ENCODE results near the gene ATP8B4.

DNA sequence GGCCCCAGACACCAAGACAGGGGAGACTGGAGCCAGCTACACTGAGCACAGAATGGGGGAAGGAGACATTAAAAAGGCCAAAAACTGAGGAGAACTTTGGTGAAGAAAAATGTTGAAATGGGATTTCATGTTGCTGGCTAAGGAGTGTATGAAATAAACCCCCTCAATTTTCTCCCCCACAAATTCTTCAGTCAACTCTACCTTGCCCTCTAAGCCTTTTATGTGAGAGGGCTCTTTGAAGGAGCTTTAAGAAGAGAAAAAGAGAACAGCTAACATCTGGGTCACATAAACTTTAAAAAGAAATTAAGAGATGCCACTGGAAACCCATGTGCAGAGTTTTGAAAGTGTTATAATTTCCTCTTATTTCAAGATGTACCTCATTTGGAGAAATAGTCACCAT lies 88.6 kb downstream of the ATP8B4 start:
- TF ChIP-seq LEF1 (IDR thresholded peaks at IDR 0.05; ENCODE audit: borderline replicate concordance) (no peak), CTBP1 (IDR thresholded peaks at IDR 0.05; ENCODE audit: borderline replicate concordance) (no peak), BHLHE40 (IDR thresholded peaks at IDR 0.05; ENCODE audit: borderline replicate concordance) (no peak), SP1 (IDR thresholded peaks at IDR 0.05) (no peak), FOXM1 (IDR thresholded peaks at IDR 0.05; ENCODE audit: borderline replicate concordance) (no peak), ARNT (IDR thresholded peaks at IDR 0.05) (no peak)

All from HEK293T (cell line).